GM12878 (cell line): ENCODE measurements around the gene KRTAP10-6. TPM values are rescaled to one million over a fixed set of nuclear protein-coding genes. Genes with fewer than 3 reads are reported as not detected.
"Not testable (repeated sequence)": the region's sequence is repeated elsewhere in the genome, so short reads cannot be mapped to it uniquely, and the experiment has no call there.

Experiments
- ATAC-seq: fragments of 200-7000 bp; cut with Tn5 transposase; 3 replicates; pipeline ENCODE4 v1.9.1; 2020; ENCODE audit warnings: mild to moderate bottlenecking, moderate library complexity
- BruUV-seq: library from RNA; stranded (reverse); fragments of 400-500 nt; replicated peaks from 2 replicates; lab custom pipeline; 2021; lab: Mats Ljungman, UMichigan
- CTCF ChIA-PET: fragments of 300-600 bp; sonication (Branson Sonifier 250); formaldehyde crosslinking; extraction: SDS; loops from one replicate; lab custom pipeline; 2021; ENCODE audit warnings: inconsistent platforms; lab: Yijun Ruan, JAX
- POLR2A ChIA-PET: fragments of 350-600 bp; formaldehyde crosslinking; extraction: SDS; loops from one replicate; lab custom pipeline; 2021; ENCODE audit warnings: inconsistent platforms; lab: Charles Lee
- RAD21 ChIA-PET: fragments of 300-600 bp; sonication (Branson Sonifier 250); formaldehyde crosslinking; loops from one replicate; lab custom pipeline; 2023; ENCODE audit warnings: antibody characterized with exemption; ENCODE audit not compliant: unreplicated experiment; lab: Charles Lee
- SMC1A ChIA-PET: fragments of 300-600 bp; sonication (Branson Sonifier 250); formaldehyde crosslinking; loops from one replicate; lab custom pipeline; 2023; ENCODE audit not compliant: unreplicated experiment, uncharacterized antibody; lab: Charles Lee
- DNase-seq: peaks from one replicate; pipeline ENCODE4 v3.0.0-alpha.2; 2011; ENCODE audit warnings: low read depth, low spot score
- FAIRE-seq: peaks from 3 replicates; lab custom pipeline; 2011; peaks lifted over from hg19 to GRCh38; lab: Jason Lieb, UNC
- H2AFZ ChIP-seq: 2 replicates; pipeline ENCODE4 v1.6.0; 2011; ENCODE audit warnings: low read depth, low read length, control low read depth; ENCODE audit not compliant: control insufficient read depth
- H3K27ac ChIP-seq: 2 replicates; pipeline ENCODE4 v1.5.1; 2011; ENCODE audit warnings: control low read depth; ENCODE audit not compliant: control insufficient read depth, insufficient read depth
- H3K27me3 ChIP-seq, 2 experiments: replicated peaks in 1 of 2; 2 replicates each; pipeline versions ENCODE4 v1.6.0 to v1.6.1; 2011; ENCODE audit warnings: low read length in 1 of 2; ENCODE audit not compliant: control insufficient read depth in 2 of 2, insufficient read depth in 2 of 2
- H3K36me3 ChIP-seq, 2 experiments: 2 replicates each; pipeline ENCODE4 v1.5.1; 2011; ENCODE audit warnings: low read length in 1 of 2; ENCODE audit not compliant: control insufficient read depth in 2 of 2, insufficient read depth in 2 of 2
- H3K4me1 ChIP-seq: 2 replicates; pipeline ENCODE4 v1.6.1; 2011; ENCODE audit warnings: mild to moderate bottlenecking, low read length, moderate library complexity, mixed read lengths; ENCODE audit not compliant: control insufficient read depth, insufficient read depth
- H3K4me2 ChIP-seq: 2 replicates; pipeline ENCODE4 v1.6.0; 2011; ENCODE audit warnings: control low read depth; ENCODE audit not compliant: control insufficient read depth, insufficient read depth
- H3K4me3 ChIP-seq: fragments of 200-600 bp; sonication (generic); 2 replicates; pipeline ENCODE4 v1.5.1; 2016
- H3K79me2 ChIP-seq: 2 replicates; pipeline ENCODE4 v1.6.0; 2011; ENCODE audit warnings: low read length; ENCODE audit not compliant: control insufficient read depth, insufficient read depth
- H3K9ac ChIP-seq: 2 replicates; pipeline ENCODE4 v1.8.0; 2011; ENCODE audit warnings: low read length, control low read depth, mixed read lengths; ENCODE audit not compliant: control insufficient read depth, insufficient read depth
- H3K9me3 ChIP-seq: replicated peaks from 3 replicates; pipeline ENCODE4 v1.5.1; 2011; ENCODE audit warnings: mild to moderate bottlenecking, low read length; ENCODE audit not compliant: control insufficient read depth, insufficient read depth
- H4K20me1 ChIP-seq: 2 replicates; pipeline ENCODE4 v1.6.0; 2011; ENCODE audit not compliant: control insufficient read depth, insufficient read depth
- BHLHE40 ChIP-seq, 2 experiments: fragments of 450-650 bp in 1 of 2; IDR thresholded peaks; 2 replicates each; pipeline ENCODE4 v1.6.1; 2011 to 2017; ENCODE audit warnings: low read depth in 2 of 2, borderline replicate concordance in 1 of 2, improper control_type of control experiment in 1 of 2, low read length in 1 of 2, mild to moderate bottlenecking in 1 of 2
- CBX5 ChIP-seq: sonication (generic); IDR thresholded peaks from 2 replicates; pipeline ENCODE4 v1.6.1; 2016; ENCODE audit warnings: low read depth, moderate library complexity, mild to moderate bottlenecking, inconsistent platforms
- DPF2 ChIP-seq: fragments of 450-650 bp; IDR thresholded peaks from 2 replicates; pipeline ENCODE4 v1.6.1; 2017; ENCODE audit warnings: mild to moderate bottlenecking
- MTA2 ChIP-seq: fragments of 450-650 bp; IDR thresholded peaks from 2 replicates; pipeline ENCODE4 v1.6.1; 2016; ENCODE audit warnings: low read depth, mild to moderate bottlenecking, moderate library complexity
- PML ChIP-seq: IDR thresholded peaks from 2 replicates; pipeline ENCODE4 v1.6.1; 2012; ENCODE audit warnings: low read length, inconsistent platforms
- RAD21 ChIP-seq: IDR thresholded peaks from 2 replicates; pipeline ENCODE4 v1.6.1; 2011; ENCODE audit warnings: mild to moderate bottlenecking, low read depth, low read length, moderate library complexity; ENCODE audit not compliant: insufficient read depth
- SIX5 ChIP-seq: IDR thresholded peaks from 2 replicates; pipeline ENCODE4 v1.6.1; 2011; ENCODE audit warnings: mild to moderate bottlenecking, low read depth, low read length, moderate library complexity; ENCODE audit not compliant: severe bottlenecking
- SUPT20H ChIP-seq: IDR thresholded peaks from 2 replicates; pipeline ENCODE4 v1.6.1; 2011; ENCODE audit warnings: low read depth, mild to moderate bottlenecking, low read length, moderate library complexity, borderline replicate concordance; ENCODE audit not compliant: control insufficient read depth
- TBL1XR1 ChIP-seq: IDR thresholded peaks from 2 replicates; pipeline ENCODE4 v1.6.1; 2012; ENCODE audit warnings: low read depth, low read length, improper control_type of control experiment
- WRNIP1 ChIP-seq: IDR thresholded peaks from 2 replicates; pipeline ENCODE4 v1.6.1; 2011; ENCODE audit warnings: low read depth, low read length, improper control_type of control experiment, borderline replicate concordance
- ZBED1 ChIP-seq: IDR thresholded peaks from 2 replicates; pipeline ENCODE4 v1.6.1; 2016; ENCODE audit warnings: borderline replicate concordance
- ZNF24 ChIP-seq: fragments of 450-650 bp; IDR thresholded peaks from 2 replicates; pipeline ENCODE4 v1.6.1; 2017; ENCODE audit warnings: antibody characterized with exemption, mild to moderate bottlenecking
- WGBS: methylation state at CpG from one replicate; pipeline ENCODE4 v1.1.6; 2016; ENCODE audit warnings: low lambda C conversion rate; ENCODE audit not compliant: insufficient replicate concordance, insufficient coverage; ENCODE audit errors: missing lambda C conversion rate; 5-methylcytosine and 5-hydroxymethylcytosine counted together
- in situ Hi-C: fragments of 300-500 bp; cut with MboI; formaldehyde crosslinking; loops from 9 replicates; pipeline ENCODE4 v1.14.3; 2018; ENCODE audit warnings: mixed read lengths
- intact Hi-C: fragments of 100-400 bp; cut with micrococcal nuclease; formaldehyde crosslinking; loops from one replicate; pipeline ENCODE4 v1.14.2; 2022; ENCODE audit not compliant: unreplicated experiment
- polyA plus RNA-seq, 11 experiments: library from polyadenylated mRNA; depleted of rRNA in 4 of 11; unstranded in 6 of 11; stranded (reverse) in 5 of 11; fragments of >200 nt; fragmentation: Nextera tagmentation in 4 of 11; fragmentation: Illumina TruSeq in 1 of 11; extraction: Ambion mirVana in 4 of 11; extraction: Trizol in 1 of 11; gene quantifications; 1 replicate in 1 of 11; 2 replicates in 10 of 11; pipeline versions ENCODE4 v1.2.1 to v1.2.3, GENCODE V29; 2011 to 2016; ENCODE audit warnings: inconsistent platforms in 2 of 11, missing spikeins in 2 of 11, low read depth in 1 of 11
- total RNA-seq, 4 experiments: library from RNA; depleted of rRNA in 3 of 4; stranded (reverse); fragments of >200 nt in 3 of 4; fragmentation: Illumina TruSeq in 1 of 4; extraction: Trizol in 1 of 4; gene quantifications; 2 replicates each; pipeline versions ENCODE4 v1.2.1 to v1.2.3, GENCODE V29; 2013 to 2021
- TF ChIP-seq, protein P1 (sequence below): IDR thresholded peaks from 2 replicates; pipeline ENCODE4 v1.6.1; 2012; ENCODE audit warnings: low read depth, low read length, improper control_type of control experiment
- TF ChIP-seq, protein P2 (sequence below): fragments of 450-650 bp; IDR thresholded peaks from 2 replicates; pipeline ENCODE4 v1.6.1; 2017; ENCODE audit warnings: mild to moderate bottlenecking, moderate library complexity

KRTAP10-6 gene
- total and polyA plus RNA-seq, 10 of the 15 experiments (the other 5 are each of a cell fraction or from before 2014, with no cell fraction given), result not detected

DNA sequence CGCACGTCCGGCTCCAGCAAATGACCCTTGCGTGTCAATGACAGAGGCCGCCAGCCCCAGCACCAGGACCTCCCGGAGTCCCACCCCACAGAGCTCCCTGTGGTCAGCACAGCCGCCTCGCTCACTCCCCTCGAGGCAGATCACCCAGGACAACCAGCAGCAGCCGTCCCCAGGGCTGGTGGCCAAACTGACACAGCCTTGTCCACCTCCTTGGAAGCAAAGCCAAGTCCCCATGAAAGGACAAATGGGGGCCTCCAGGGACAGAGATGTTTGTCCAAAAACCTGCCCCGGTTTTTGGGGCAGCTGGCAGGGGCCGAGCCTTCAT lies 47.0 kb upstream of the KRTAP10-6 start:
- Histone ChIP-seq H3K9me3 (peaks cover 1% of the 10 kb centered on the region; the same call in 1 of the 3 replicates), H2AFZ (no peak overlapping the region), H3K4me1 (no peaks in the 10 kb centered on the region), H3K27me3 (no peaks in the 10 kb centered on the region), H3K79me2 (no peaks in the 10 kb centered on the region), H4K20me1 (no peaks in the 10 kb centered on the region), H3K4me3 (no peak overlapping the region), H3K4me2 (no peak overlapping the region), H3K9ac (no peak overlapping the region), H3K36me3 (no peaks in the 10 kb centered on the region), H3K27ac (no peak overlapping the region)
- no TSS peak for BruUV-seq
- CTCF ChIA-PET, result no interaction called here
- POLR2A ChIA-PET, result no interaction called here
- intact Hi-C loops, result no loop called here
- in situ Hi-C loops, result no loop called here
- TF ChIP-seq, protein P1, sequence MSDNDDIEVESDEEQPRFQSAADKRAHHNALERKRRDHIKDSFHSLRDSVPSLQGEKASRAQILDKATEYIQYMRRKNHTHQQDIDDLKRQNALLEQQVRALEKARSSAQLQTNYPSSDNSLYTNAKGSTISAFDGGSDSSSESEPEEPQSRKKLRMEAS, result no peak
- TF ChIP-seq DPF2, result no peak
- TF ChIP-seq ZNF24, result no peak
- no peak for TF ChIP-seq RAD21
- TF ChIP-seq PML, result no peak
- no peak for TF ChIP-seq CBX5
- no peak for TF ChIP-seq BHLHE40 (IDR thresholded peaks at IDR 0.05; ENCODE audit: borderline replicate concordance in 1 of 2, low read depth in 2 of 2, low read length in 1 of 2)
- TF ChIP-seq, protein P2, sequence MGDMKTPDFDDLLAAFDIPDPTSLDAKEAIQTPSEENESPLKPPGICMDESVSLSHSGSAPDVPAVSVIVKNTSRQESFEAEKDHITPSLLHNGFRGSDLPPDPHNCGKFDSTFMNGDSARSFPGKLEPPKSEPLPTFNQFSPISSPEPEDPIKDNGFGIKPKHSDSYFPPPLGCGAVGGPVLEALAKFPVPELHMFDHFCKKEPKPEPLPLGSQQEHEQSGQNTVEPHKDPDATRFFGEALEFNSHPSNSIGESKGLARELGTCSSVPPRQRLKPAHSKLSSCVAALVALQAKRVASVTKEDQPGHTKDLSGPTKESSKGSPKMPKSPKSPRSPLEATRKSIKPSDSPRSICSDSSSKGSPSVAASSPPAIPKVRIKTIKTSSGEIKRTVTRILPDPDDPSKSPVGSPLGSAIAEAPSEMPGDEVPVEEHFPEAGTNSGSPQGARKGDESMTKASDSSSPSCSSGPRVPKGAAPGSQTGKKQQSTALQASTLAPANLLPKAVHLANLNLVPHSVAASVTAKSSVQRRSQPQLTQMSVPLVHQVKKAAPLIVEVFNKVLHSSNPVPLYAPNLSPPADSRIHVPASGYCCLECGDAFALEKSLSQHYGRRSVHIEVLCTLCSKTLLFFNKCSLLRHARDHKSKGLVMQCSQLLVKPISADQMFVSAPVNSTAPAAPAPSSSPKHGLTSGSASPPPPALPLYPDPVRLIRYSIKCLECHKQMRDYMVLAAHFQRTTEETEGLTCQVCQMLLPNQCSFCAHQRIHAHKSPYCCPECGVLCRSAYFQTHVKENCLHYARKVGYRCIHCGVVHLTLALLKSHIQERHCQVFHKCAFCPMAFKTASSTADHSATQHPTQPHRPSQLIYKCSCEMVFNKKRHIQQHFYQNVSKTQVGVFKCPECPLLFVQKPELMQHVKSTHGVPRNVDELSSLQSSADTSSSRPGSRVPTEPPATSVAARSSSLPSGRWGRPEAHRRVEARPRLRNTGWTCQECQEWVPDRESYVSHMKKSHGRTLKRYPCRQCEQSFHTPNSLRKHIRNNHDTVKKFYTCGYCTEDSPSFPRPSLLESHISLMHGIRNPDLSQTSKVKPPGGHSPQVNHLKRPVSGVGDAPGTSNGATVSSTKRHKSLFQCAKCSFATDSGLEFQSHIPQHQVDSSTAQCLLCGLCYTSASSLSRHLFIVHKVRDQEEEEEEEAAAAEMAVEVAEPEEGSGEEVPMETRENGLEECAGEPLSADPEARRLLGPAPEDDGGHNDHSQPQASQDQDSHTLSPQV, result no peak
- no peak for TF ChIP-seq ZBED1
- TF ChIP-seq SIX5, result no peak
- TF ChIP-seq MTA2, result no peak
- no peak for TF ChIP-seq WRNIP1
- TF ChIP-seq SUPT20H, result no peak
- no peak for TF ChIP-seq TBL1XR1
- DNase-seq, result no peak
- ATAC-seq, result no peak
- RAD21 ChIA-PET, result no interaction called here
- FAIRE-seq, result no peak
- SMC1A ChIA-PET, result no interaction called here
- WGBS, result 59% methylated on average over 12 of the region's 12 CpGs

DNA sequence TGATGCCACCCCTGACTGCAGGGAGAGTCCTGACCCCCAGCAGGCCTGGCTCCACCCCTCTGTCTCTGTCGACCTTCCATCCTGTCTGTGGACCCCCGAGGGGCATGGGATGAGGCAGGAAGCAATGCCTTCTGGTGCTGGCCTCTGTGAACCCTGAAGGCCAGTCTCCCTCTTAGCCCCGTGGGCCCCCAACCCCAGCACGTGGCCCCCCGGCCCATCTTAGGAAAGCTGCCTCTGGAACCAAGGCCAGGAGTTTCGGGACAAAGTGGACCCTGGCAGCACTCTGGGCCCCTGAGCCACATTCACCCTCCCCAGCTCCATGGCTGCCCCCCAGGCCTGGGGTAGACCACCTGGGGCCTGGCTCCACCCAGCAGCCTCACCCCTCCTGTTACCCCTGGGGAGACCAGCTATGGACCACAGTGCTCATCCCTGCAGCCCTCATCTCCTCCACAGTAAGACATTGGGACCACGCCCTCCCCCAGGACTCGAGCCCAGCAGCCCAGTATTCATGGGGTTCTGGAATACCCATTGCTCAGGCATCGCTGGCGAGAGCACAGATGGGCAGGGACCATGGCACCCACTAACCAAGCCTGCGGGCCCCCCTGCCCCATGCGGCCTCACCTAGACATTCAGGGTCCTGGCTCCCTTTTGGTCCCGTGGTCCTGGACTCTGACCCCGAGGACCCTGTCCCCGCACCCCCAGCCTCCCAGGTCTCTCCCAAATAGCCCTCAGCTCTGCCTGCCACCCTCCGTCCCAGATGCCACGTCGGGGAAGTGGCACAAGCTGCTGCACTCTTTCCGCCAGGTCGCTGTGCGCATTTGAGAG lies 46.4 kb upstream of the KRTAP10-6 start:
- H3K9me3 ChIP-seq, SMC1A ChIA-PET, RAD21 ChIA-PET, intact Hi-C loops, H3K4me3 ChIP-seq, H3K4me1 ChIP-seq, DNase-seq, H4K20me1 ChIP-seq, H3K4me2 ChIP-seq, H3K27me3 ChIP-seq, in situ Hi-C loops, H3K36me3 ChIP-seq, BruUV-seq, FAIRE-seq, H3K27ac ChIP-seq, CTCF ChIA-PET, ATAC-seq, POLR2A ChIA-PET, H2AFZ ChIP-seq, H3K9ac ChIP-seq, H3K79me2 ChIP-seq: not testable (repeated sequence)
- WGBS, result 35% methylated on average over 21 of the region's 21 CpGs
